NCI-H1436 (cell line): ENCODE results near the gene EVI2A.

Experiments used
- DNase-seq: peaks from one replicate; lab custom pipeline; 2025; lab: John Stamatoyannopoulos, UW

Gene EVI2A

GRCh38 chr17:31273516-31273915 lies 47.9 kb downstream of the EVI2A start:
- no peak for DNase-seq

- no peak for DNase-seq
These were observed 48.6 kb downstream of the EVI2A start for GRCh38 chr17:31272803-31273202.

DNA sequence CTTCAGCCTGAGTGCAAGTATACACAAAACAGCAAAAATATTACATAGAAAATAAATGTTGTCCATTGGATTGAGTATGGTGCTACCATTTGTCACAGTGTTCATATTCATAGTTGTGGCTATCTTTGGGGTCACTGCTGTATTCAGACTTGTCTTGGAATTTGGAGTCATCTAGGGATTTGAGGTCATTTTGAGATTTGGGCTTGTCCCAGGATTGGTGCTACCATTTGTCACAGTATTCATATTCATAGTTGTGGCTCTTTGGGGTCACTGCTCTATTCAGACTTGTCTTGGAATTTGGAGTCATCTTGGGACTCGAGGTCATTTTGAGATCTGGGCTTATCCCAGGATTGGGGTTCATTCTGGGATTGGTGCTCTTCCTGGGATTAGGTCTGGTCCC lies 49.2 kb downstream of the EVI2A start:
- no peak for DNase-seq

GRCh38 chr17:31269578-31269983 lies 51.8 kb downstream of the EVI2A start:
- no peak for DNase-seq

GRCh38 chr17:31269036-31269577 lies 52.3 kb downstream of the EVI2A start:
- DNase-seq: no peak
